ENCODE results near the gene LSP1.

- TF ChIP-seq ZFP30 (CRISPR knock-in tag; IDR thresholded peaks at IDR 0.05) (no peak), TOX (CRISPR knock-in tag; IDR thresholded peaks at IDR 0.05; ENCODE audit: borderline replicate concordance) (no peak), SNAI2 (CRISPR knock-in tag; IDR thresholded peaks at IDR 0.05) (no peak)
These were observed 38.3 kb downstream of the LSP1 start for GRCh38 chr11:1890856-1891830.

Measured in SK-N-SH treated with all-trans-retinoic acid at 6 μM for 48 hours (cell line).